GM18907 (cell line): Measurements from ENCODE around the gene RALB.
A peak's percentile ranks its signal among the peaks of the same experiment; 100 is the strongest.
"Not testable (repeated sequence)": the region's sequence is repeated elsewhere in the genome, so short reads cannot be mapped to it uniquely, and the experiment has no call there.

Source experiments
- ATAC-seq: cut with Tn5 transposase; IDR thresholded peaks from one replicate; pipeline ENCODE4 v1.9.1; 2021; ENCODE audit warnings: mild to moderate bottlenecking, moderate library complexity; ENCODE audit not compliant: unreplicated experiment

The RALB gene

GRCh38 chr2:120290737-120291136 is 38.1 kb downstream of the RALB start:
- no peak for ATAC-seq

- no peak for ATAC-seq
Measured at GRCh38 chr2:120291401-120292311, 39.0 kb downstream of the RALB start.

- no peak for ATAC-seq
Measured at GRCh38 chr2:120293096-120294007, 40.7 kb downstream of the RALB start.

- peak; percentile 86 for ATAC-seq
Measured at GRCh38 chr2:120294008-120294340, 41.3 kb downstream of the RALB start.

- no peak for ATAC-seq
Measured at GRCh38 chr2:120298173-120298835, 45.7 kb downstream of the RALB start.

GRCh38 chr2:120299004-120299403 is 46.4 kb downstream of the RALB start:
- no peak for ATAC-seq

- no peak for ATAC-seq
Measured at GRCh38 chr2:120299561-120299960, 46.9 kb downstream of the RALB start.

- no peak for ATAC-seq
Measured at GRCh38 chr2:120300385-120300784, 47.7 kb downstream of the RALB start.

- ATAC-seq: no peak
Measured at GRCh38 chr2:120301284-120301683, 48.6 kb downstream of the RALB start.

GRCh38 chr2:120302301-120302700 is 49.6 kb downstream of the RALB start:
- no peak for ATAC-seq

- ATAC-seq: no peak
Measured at GRCh38 chr2:120303177-120303576, 50.5 kb downstream of the RALB start.

GRCh38 chr2:120305296-120305695 is 52.6 kb downstream of the RALB start:
- no peak for ATAC-seq

GRCh38 chr2:120305937-120306490 is 53.4 kb downstream of the RALB start:
- no peak for ATAC-seq

GRCh38 chr2:120307482-120307881 is 54.8 kb downstream of the RALB start:
- ATAC-seq: no peak

- peak; percentile 38 for ATAC-seq
Measured at GRCh38 chr2:120308038-120308910, 55.6 kb downstream of the RALB start.

- no peak for ATAC-seq
Measured at GRCh38 chr2:120310136-120310535, 57.5 kb downstream of the RALB start.

- not testable (repeated sequence) for ATAC-seq
Measured at GRCh38 chr2:120310841-120311240, 58.2 kb downstream of the RALB start.

- ATAC-seq: no peak
Measured at GRCh38 chr2:120312076-120312475, 59.4 kb downstream of the RALB start.

- ATAC-seq: peak; percentile 59
Measured at GRCh38 chr2:120312860-120313694, 60.4 kb downstream of the RALB start.
